ENCODE data around the gene DDX41.

DDX41 gene

DNA sequence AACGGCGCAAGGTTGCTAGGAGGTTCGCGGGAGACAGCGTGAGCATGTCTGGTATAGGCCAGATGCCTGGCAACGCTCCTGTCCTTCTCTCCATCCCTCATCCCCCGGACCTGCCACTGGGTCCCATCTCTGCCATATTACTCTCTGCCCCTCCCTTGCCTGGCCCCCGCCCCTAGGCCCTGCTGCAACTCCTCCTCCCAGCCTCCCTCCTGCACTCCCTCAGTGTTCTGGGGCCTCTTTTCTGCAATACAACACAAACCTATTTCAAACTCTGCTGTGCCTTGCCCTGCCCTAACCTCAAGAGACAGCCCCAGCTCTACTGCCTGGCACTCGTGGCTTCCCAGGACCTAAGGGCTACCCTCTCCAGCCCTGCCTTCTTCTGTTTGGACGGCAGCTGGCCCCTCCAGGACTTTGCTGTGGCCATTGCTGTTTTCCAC is 34.4 kb downstream of the DDX41 start:
- H3K4me3 ChIP-seq (ENCODE audit: low read depth in 1 of 2, low read length in 2 of 2), result no peak overlapping the region
- no peak overlapping the region for H2AFZ ChIP-seq (ENCODE audit: low read depth, low read length)
- H3K9me3 ChIP-seq (ENCODE audit: insufficient read depth, low read length, severe bottlenecking), result no peaks in the 10 kb centered on the region
- ATAC-seq (ENCODE audit: insufficient read depth, low read depth) (no peak), DNase-seq (no peak)
- H3K9ac ChIP-seq (ENCODE audit: low read depth, low read length), result no peak overlapping the region
- no peaks in the 10 kb centered on the region for H3K36me3 ChIP-seq (ENCODE audit: insufficient read depth, low read length)
- TF ChIP-seq EZH2 (IDR thresholded peaks at IDR 0.05; ENCODE audit: borderline replicate concordance, low read depth, low read length, severe bottlenecking), result no peak
- TF ChIP-seq, protein P1, sequence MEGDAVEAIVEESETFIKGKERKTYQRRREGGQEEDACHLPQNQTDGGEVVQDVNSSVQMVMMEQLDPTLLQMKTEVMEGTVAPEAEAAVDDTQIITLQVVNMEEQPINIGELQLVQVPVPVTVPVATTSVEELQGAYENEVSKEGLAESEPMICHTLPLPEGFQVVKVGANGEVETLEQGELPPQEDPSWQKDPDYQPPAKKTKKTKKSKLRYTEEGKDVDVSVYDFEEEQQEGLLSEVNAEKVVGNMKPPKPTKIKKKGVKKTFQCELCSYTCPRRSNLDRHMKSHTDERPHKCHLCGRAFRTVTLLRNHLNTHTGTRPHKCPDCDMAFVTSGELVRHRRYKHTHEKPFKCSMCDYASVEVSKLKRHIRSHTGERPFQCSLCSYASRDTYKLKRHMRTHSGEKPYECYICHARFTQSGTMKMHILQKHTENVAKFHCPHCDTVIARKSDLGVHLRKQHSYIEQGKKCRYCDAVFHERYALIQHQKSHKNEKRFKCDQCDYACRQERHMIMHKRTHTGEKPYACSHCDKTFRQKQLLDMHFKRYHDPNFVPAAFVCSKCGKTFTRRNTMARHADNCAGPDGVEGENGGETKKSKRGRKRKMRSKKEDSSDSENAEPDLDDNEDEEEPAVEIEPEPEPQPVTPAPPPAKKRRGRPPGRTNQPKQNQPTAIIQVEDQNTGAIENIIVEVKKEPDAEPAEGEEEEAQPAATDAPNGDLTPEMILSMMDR (IDR thresholded peaks at IDR 0.05; ENCODE audit: borderline replicate concordance, extremely low read depth, low read length, poor library complexity, severe bottlenecking), result no peak
- H3K79me2 ChIP-seq (ENCODE audit: insufficient read depth, low read length), result no peaks in the 10 kb centered on the region
- no peaks in the 10 kb centered on the region for H3K27me3 ChIP-seq (ENCODE audit: insufficient read depth, low read length, poor library complexity)
- no peak overlapping the region for H3K4me2 ChIP-seq (ENCODE audit: insufficient read depth, low read length)
- H4K20me1 ChIP-seq (ENCODE audit: insufficient read depth, low read length), result no peaks in the 10 kb centered on the region
- no peak overlapping the region for H3K27ac ChIP-seq (ENCODE audit: low read length)
- H3K4me1 ChIP-seq (ENCODE audit: insufficient read depth, low read length), result no peaks in the 10 kb centered on the region

DNA sequence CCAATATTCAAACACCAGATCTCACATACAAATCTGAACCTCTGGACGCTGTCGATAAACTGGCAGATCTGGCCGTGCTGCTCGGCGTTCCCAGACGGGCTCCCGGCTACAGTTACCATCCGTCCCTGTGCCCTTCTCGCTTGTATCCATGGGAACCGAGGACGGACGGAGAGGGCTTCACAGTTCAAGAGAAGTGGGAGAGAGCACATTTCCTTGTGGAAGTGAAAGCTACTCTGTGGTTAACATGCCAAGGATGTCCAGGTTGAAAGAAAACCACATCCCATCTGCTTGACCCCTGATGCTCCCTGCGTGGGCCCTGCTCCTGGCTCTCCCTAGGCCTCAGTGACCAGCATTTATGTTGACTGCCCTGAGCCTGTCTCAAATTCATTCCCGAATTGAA is 37.0 kb downstream of the DDX41 start:
- no peak overlapping the region for H3K4me3 ChIP-seq (ENCODE audit: low read depth in 1 of 2, low read length in 2 of 2)
- 0 out of 2 replicates have a peak, but pooled peaks cover 2% of the 10 kb centered on the region for H4K20me1 ChIP-seq (ENCODE audit: insufficient read depth, low read length)
- H3K27me3 ChIP-seq (ENCODE audit: insufficient read depth, low read length, poor library complexity), result no peaks in the 10 kb centered on the region
- no peak for ATAC-seq (ENCODE audit: insufficient read depth, low read depth)
- H3K4me2 ChIP-seq (ENCODE audit: insufficient read depth, low read length), result no peak overlapping the region
- H3K27ac ChIP-seq (ENCODE audit: low read length), result no peak overlapping the region
- no peaks in the 10 kb centered on the region for H3K79me2 ChIP-seq (ENCODE audit: insufficient read depth, low read length)
- DNase-seq, result no peak
- H3K9me3 ChIP-seq (ENCODE audit: insufficient read depth, low read length, severe bottlenecking), result no peaks in the 10 kb centered on the region
- H2AFZ ChIP-seq (ENCODE audit: low read depth, low read length), result no peak overlapping the region
- TF ChIP-seq, protein P1 (IDR thresholded peaks at IDR 0.05; ENCODE audit: borderline replicate concordance, extremely low read depth, low read length, poor library complexity, severe bottlenecking), result no peak
- no peak for TF ChIP-seq EZH2 (IDR thresholded peaks at IDR 0.05; ENCODE audit: borderline replicate concordance, low read depth, low read length, severe bottlenecking)
- no peak overlapping the region for H3K9ac ChIP-seq (ENCODE audit: low read depth, low read length)
- H3K4me1 ChIP-seq (ENCODE audit: insufficient read depth, low read length), result no peaks in the 10 kb centered on the region
- no peaks in the 10 kb centered on the region for H3K36me3 ChIP-seq (ENCODE audit: insufficient read depth, low read length)

DNA sequence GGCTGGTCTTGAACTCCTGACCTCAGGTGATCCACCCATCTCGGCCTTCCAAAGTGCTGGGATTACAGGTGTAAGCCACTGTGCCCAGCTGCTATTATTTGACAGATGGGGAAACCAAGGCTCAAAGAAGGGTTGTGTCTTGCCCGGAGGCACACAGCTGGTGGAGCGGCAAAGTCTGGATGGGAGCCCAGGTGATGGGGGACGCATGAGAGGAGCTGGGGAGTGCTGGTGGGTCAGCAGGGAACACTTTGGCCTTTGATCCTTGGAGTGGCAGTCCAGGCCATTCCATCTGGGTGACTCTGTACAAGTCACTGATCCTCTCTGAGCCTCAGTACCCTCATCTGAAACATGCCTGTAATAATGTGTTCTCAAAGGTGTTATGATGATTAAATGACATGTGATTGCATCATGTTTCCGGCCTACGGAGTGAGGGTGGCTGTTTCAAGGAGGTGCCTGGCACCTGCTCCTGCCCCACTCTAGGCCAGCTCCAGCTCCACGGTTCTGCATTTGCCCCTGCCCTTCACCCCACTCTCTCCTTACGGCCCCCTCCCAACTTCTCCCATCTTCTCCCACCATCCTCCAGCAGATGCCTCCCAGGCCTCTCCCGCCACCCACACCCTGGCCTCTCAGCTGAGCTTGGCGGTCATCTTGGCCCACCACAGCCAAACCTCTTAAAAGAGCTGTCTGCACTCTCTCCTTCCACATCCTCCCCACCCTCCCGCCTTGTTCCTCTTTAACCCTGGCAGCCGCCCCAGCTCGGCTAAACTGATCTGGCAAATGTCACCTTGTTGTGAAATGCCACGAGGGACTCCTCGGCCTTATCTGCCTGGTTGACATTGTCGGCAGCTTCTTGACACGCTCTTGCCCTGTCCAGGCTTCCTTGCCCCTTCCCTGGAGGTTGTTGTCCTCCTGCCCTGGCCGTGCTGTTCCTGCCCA is 37.8 kb downstream of the DDX41 start:
- Histone ChIP-seq H3K79me2 (ENCODE audit: insufficient read depth, low read length) (no peaks in the 10 kb centered on the region), H3K9me3 (ENCODE audit: insufficient read depth, low read length, severe bottlenecking) (no peaks in the 10 kb centered on the region), H3K27me3 (ENCODE audit: insufficient read depth, low read length, poor library complexity) (peaks cover 4% of the 10 kb centered on the region), H2AFZ (ENCODE audit: low read depth, low read length) (no peak overlapping the region), H3K4me2 (ENCODE audit: insufficient read depth, low read length) (no peak overlapping the region), H3K27ac (ENCODE audit: low read length) (no peak overlapping the region), H3K4me3 (ENCODE audit: low read depth in 1 of 2, low read length in 2 of 2) (no peak overlapping the region), H4K20me1 (ENCODE audit: insufficient read depth, low read length) (peaks cover 10% of the 10 kb centered on the region; the same call in 1 of the 2 replicates), H3K36me3 (ENCODE audit: insufficient read depth, low read length) (no peaks in the 10 kb centered on the region), H3K4me1 (ENCODE audit: insufficient read depth, low read length) (peaks cover 2% of the 10 kb centered on the region; the same call in 1 of the 2 replicates), H3K9ac (ENCODE audit: low read depth, low read length) (no peak overlapping the region)
- TF ChIP-seq, protein P1 (IDR thresholded peaks at IDR 0.05; ENCODE audit: borderline replicate concordance, extremely low read depth, low read length, poor library complexity, severe bottlenecking), result no peak
- TF ChIP-seq EZH2 (IDR thresholded peaks at IDR 0.05; ENCODE audit: borderline replicate concordance, low read depth, low read length, severe bottlenecking), result no peak
- DNase-seq (no peak), ATAC-seq (ENCODE audit: insufficient read depth, low read depth) (peak; percentile 54)

Data from DND-41 (cell line).